Measurements from ENCODE around the gene APBA2.

APBA2 gene

DNA sequence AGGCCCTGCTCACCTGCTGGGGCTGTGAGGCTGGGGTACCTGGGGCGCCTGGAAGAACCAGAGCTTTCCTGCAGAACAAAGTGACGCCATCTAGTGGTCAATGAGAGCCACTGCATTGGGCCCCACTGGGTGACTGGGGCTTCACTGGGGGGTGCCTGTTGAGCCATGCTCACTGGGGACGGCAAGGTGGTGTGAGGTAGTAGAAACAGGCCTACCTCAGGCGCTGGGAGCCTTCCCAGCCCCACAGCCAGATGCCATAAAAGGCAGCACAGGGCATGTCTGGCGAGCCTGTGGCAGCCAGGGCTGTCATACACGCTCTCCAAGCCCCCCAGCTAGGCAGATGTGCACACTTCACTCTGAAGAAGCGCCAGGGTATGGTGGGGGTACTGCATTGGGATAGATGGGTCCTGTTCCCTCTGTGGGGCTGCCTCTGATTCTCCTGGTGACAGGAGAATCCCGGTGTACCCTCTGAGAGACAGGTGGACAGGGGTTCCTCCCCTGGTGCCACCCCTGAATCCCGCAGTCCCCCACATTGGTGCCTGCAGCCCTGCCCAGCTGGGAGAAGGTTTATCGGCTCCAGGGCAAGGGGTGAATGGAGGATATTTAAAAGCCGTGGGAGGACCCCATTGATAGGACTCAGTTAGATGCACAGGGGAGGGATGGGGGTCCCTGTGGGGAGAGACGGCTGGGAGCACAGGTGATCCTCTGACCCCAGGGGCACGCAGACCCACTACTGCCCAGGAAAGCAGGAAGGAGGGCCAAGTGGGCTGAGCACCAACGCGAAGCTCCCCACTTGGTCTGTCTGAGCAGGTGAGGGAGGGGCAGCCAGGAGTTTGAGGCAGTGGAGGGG lies 205.1 kb downstream of the APBA2 start:
- Histone ChIP-seq H3K27ac (ENCODE audit: low read length, poor library complexity, severe bottlenecking) (no peak overlapping the region), H2BK15ac (ENCODE audit: low read depth, poor library complexity, severe bottlenecking) (peak overlapping the region; percentile 48), H3K4me2 (ENCODE audit: low read length, poor library complexity, severe bottlenecking) (no peak overlapping the region), H2AK5ac (ENCODE audit: low read length, severe bottlenecking) (no peak overlapping the region), H3K27me3 (ENCODE audit: control insufficient read depth in 1 of 2, insufficient read depth in 1 of 2, low read length in 2 of 2) (peaks cover 0 to 12% of the 10 kb centered on the region in 2 experiments), H2BK120ac (ENCODE audit: low read depth, low read length) (no peak overlapping the region), H3K23ac (ENCODE audit: low read length in 2 of 2) (peak overlapping the region in 1 of 2 experiments; percentile 11), H3K4me3 (ENCODE audit: insufficient read depth in 1 of 2, low read depth in 1 of 2, low read length in 2 of 2) (no peak overlapping the region), H3K9me3 (ENCODE audit: control insufficient read depth, low read length) (no peaks in the 10 kb centered on the region), H3K79me1 (replicated peaks; ENCODE audit: low read length, poor library complexity, severe bottlenecking) (no peaks in the 10 kb centered on the region), H2BK5ac (ENCODE audit: low read depth, low read length, poor library complexity, severe bottlenecking) (no peak overlapping the region), H3K9ac (ENCODE audit: low read length) (no peak overlapping the region), H2BK12ac (ENCODE audit: low read length in 2 of 2) (no peak overlapping the region), H3K4ac (ENCODE audit: low read depth in 1 of 2, low read length in 2 of 2) (no peak overlapping the region), H3K14ac (ENCODE audit: low read length in 2 of 2) (no peak overlapping the region), H3K4me1 (ENCODE audit: control insufficient read depth, insufficient read depth, low read depth, low read length) (no peaks in the 10 kb centered on the region), H4K8ac (ENCODE audit: low read length) (peak overlapping the region; percentile 31), H4K91ac (ENCODE audit: low read length) (no peak overlapping the region), H2AFZ (ENCODE audit: low read depth, low read length) (no peak overlapping the region), H3K18ac (ENCODE audit: low read depth in 1 of 2, low read length in 2 of 2) (no peak overlapping the region), H3K36me3 (ENCODE audit: control insufficient read depth in 1 of 2, insufficient read depth in 2 of 2, low read depth in 1 of 2, low read length in 2 of 2) (no peaks in the 10 kb centered on the region)
- 79% methylated on average over 15 of the region's 15 CpGs for WGBS
- peak; percentile 29 for DNase-seq

GRCh38 chr15:29091666-29092065 lies 205.9 kb downstream of the APBA2 start:
- DNase-seq = no peak
- Histone ChIP-seq H4K8ac (ENCODE audit: low read length) (no peak overlapping the region), H3K9me3 (ENCODE audit: control insufficient read depth, low read length) (no peaks in the 10 kb centered on the region), H3K4me1 (ENCODE audit: control insufficient read depth, insufficient read depth, low read depth, low read length) (no peaks in the 10 kb centered on the region), H2BK120ac (ENCODE audit: low read depth, low read length) (no peak overlapping the region), H3K79me1 (replicated peaks; ENCODE audit: low read length, poor library complexity, severe bottlenecking) (no peaks in the 10 kb centered on the region), H2BK12ac (ENCODE audit: low read length in 2 of 2) (no peak overlapping the region), H3K27me3 (ENCODE audit: control insufficient read depth in 1 of 2, insufficient read depth in 1 of 2, low read length in 2 of 2) (peaks cover 0 to 12% of the 10 kb centered on the region in 2 experiments), H3K23ac (ENCODE audit: low read length in 2 of 2) (no peak overlapping the region), H3K27ac (ENCODE audit: low read length, poor library complexity, severe bottlenecking) (no peak overlapping the region), H3K4me2 (ENCODE audit: low read length, poor library complexity, severe bottlenecking) (no peak overlapping the region), H3K18ac (ENCODE audit: low read depth in 1 of 2, low read length in 2 of 2) (no peak overlapping the region), H3K9ac (ENCODE audit: low read length) (no peak overlapping the region), H3K36me3 (ENCODE audit: control insufficient read depth in 1 of 2, insufficient read depth in 2 of 2, low read depth in 1 of 2, low read length in 2 of 2) (no peaks in the 10 kb centered on the region), H3K4me3 (ENCODE audit: insufficient read depth in 1 of 2, low read depth in 1 of 2, low read length in 2 of 2) (no peak overlapping the region), H2AFZ (ENCODE audit: low read depth, low read length) (no peak overlapping the region), H3K14ac (ENCODE audit: low read length in 2 of 2) (no peak overlapping the region), H3K4ac (ENCODE audit: low read depth in 1 of 2, low read length in 2 of 2) (no peak overlapping the region), H2AK5ac (ENCODE audit: low read length, severe bottlenecking) (no peak overlapping the region), H4K91ac (ENCODE audit: low read length) (no peak overlapping the region), H2BK5ac (ENCODE audit: low read depth, low read length, poor library complexity, severe bottlenecking) (no peak overlapping the region), H2BK15ac (ENCODE audit: low read depth, poor library complexity, severe bottlenecking) (no peak overlapping the region)
- 93% methylated on average over 8 of the region's 8 CpGs for WGBS

DNA sequence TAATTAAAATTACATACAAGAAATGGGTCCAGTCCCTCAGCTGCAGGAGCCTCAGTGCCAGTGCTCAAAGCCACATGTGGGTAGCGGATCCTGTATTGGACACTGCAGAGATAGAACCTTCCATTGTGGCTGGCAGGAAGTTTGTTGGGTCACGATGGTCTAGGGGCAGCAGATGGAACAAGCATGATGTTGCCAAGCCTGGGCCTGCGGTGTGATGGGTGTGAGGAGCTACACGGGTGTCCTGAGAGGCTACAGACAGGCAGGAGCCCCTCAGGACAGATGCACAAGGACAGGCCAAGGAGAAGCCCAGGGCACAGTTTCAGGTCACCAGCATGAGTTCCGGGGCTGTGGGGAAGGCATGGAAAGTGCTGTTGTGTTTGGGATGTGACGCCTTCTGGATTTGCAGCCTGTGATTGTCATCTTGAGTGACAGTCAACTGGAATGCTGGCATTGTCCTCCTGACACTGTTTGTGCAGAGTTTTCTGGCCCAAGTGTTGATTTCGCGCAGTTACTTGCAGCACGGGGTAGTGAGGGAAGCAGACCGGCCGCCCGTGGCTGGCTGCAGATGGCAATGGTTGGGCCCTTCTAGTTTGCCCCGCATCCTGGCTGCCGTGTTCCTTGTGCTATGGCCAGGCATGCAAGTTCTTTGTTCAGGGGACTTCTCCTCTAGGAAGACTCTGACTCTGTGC lies 206.7 kb downstream of the APBA2 start:
- no peak overlapping the region for H3K4me3 ChIP-seq (ENCODE audit: insufficient read depth in 1 of 2, low read depth in 1 of 2, low read length in 2 of 2)
- no peak overlapping the region for H3K27ac ChIP-seq (ENCODE audit: low read length, poor library complexity, severe bottlenecking)
- 98% methylated on average over 14 of the region's 14 CpGs for WGBS
- no peak overlapping the region for H4K91ac ChIP-seq (ENCODE audit: low read length)
- no peak overlapping the region for H2BK120ac ChIP-seq (ENCODE audit: low read depth, low read length)
- no peak overlapping the region for H3K4ac ChIP-seq (ENCODE audit: low read depth in 1 of 2, low read length in 2 of 2)
- no peak overlapping the region for H2AFZ ChIP-seq (ENCODE audit: low read depth, low read length)
- H3K18ac ChIP-seq (ENCODE audit: low read depth in 1 of 2, low read length in 2 of 2) = no peak overlapping the region
- H3K23ac ChIP-seq (ENCODE audit: low read length in 2 of 2) = no peak overlapping the region
- H3K36me3 ChIP-seq (ENCODE audit: control insufficient read depth in 1 of 2, insufficient read depth in 2 of 2, low read depth in 1 of 2, low read length in 2 of 2) = no peaks in the 10 kb centered on the region
- no peak overlapping the region for H3K4me2 ChIP-seq (ENCODE audit: low read length, poor library complexity, severe bottlenecking)
- no peaks in the 10 kb centered on the region for H3K79me1 ChIP-seq (replicated peaks; ENCODE audit: low read length, poor library complexity, severe bottlenecking)
- H2BK5ac ChIP-seq (ENCODE audit: low read depth, low read length, poor library complexity, severe bottlenecking) = no peak overlapping the region
- DNase-seq = no peak
- no peak overlapping the region for H3K14ac ChIP-seq (ENCODE audit: low read length in 2 of 2)
- no peaks in the 10 kb centered on the region for H3K4me1 ChIP-seq (ENCODE audit: control insufficient read depth, insufficient read depth, low read depth, low read length)
- H2BK12ac ChIP-seq (ENCODE audit: low read length in 2 of 2) = no peak overlapping the region
- no peak overlapping the region for H2AK5ac ChIP-seq (ENCODE audit: low read length, severe bottlenecking)
- no peaks in the 10 kb centered on the region for H3K9me3 ChIP-seq (ENCODE audit: control insufficient read depth, low read length)
- no peak overlapping the region for H3K9ac ChIP-seq (ENCODE audit: low read length)
- H4K8ac ChIP-seq (ENCODE audit: low read length) = no peak overlapping the region
- H3K27me3 ChIP-seq (ENCODE audit: control insufficient read depth in 1 of 2, insufficient read depth in 1 of 2, low read length in 2 of 2) = peaks cover 0 to 12% of the 10 kb centered on the region in 2 experiments
- no peak overlapping the region for H2BK15ac ChIP-seq (ENCODE audit: low read depth, poor library complexity, severe bottlenecking)

GRCh38 chr15:29093065-29093435 lies 207.3 kb downstream of the APBA2 start:
- no peak overlapping the region for H3K14ac ChIP-seq (ENCODE audit: low read length in 2 of 2)
- H4K91ac ChIP-seq (ENCODE audit: low read length) = peak overlapping the region; percentile 29
- H3K4me2 ChIP-seq (ENCODE audit: low read length, poor library complexity, severe bottlenecking) = no peak overlapping the region
- H2BK5ac ChIP-seq (ENCODE audit: low read depth, low read length, poor library complexity, severe bottlenecking) = no peak overlapping the region
- H3K23ac ChIP-seq (ENCODE audit: low read length in 2 of 2) = no peak overlapping the region
- DNase-seq = no peak
- no peaks in the 10 kb centered on the region for H3K4me1 ChIP-seq (ENCODE audit: control insufficient read depth, insufficient read depth, low read depth, low read length)
- 98% methylated on average over 15 of the region's 17 CpGs for WGBS
- no peak overlapping the region for H2AK5ac ChIP-seq (ENCODE audit: low read length, severe bottlenecking)
- H3K27ac ChIP-seq (ENCODE audit: low read length, poor library complexity, severe bottlenecking) = no peak overlapping the region
- no peak overlapping the region for H3K18ac ChIP-seq (ENCODE audit: low read depth in 1 of 2, low read length in 2 of 2)
- H3K4me3 ChIP-seq (ENCODE audit: insufficient read depth in 1 of 2, low read depth in 1 of 2, low read length in 2 of 2) = no peak overlapping the region
- no peak overlapping the region for H2BK12ac ChIP-seq (ENCODE audit: low read length in 2 of 2)
- H4K8ac ChIP-seq (ENCODE audit: low read length) = no peak overlapping the region
- H3K9me3 ChIP-seq (ENCODE audit: control insufficient read depth, low read length) = no peaks in the 10 kb centered on the region
- H2AFZ ChIP-seq (ENCODE audit: low read depth, low read length) = no peak overlapping the region
- no peak overlapping the region for H2BK120ac ChIP-seq (ENCODE audit: low read depth, low read length)
- H3K79me1 ChIP-seq (replicated peaks; ENCODE audit: low read length, poor library complexity, severe bottlenecking) = no peaks in the 10 kb centered on the region
- no peaks in the 10 kb centered on the region for H3K36me3 ChIP-seq (ENCODE audit: control insufficient read depth in 1 of 2, insufficient read depth in 2 of 2, low read depth in 1 of 2, low read length in 2 of 2)
- H3K4ac ChIP-seq (ENCODE audit: low read depth in 1 of 2, low read length in 2 of 2) = no peak overlapping the region
- no peak overlapping the region for H2BK15ac ChIP-seq (ENCODE audit: low read depth, poor library complexity, severe bottlenecking)
- H3K27me3 ChIP-seq (ENCODE audit: control insufficient read depth in 1 of 2, insufficient read depth in 1 of 2, low read length in 2 of 2) = peaks cover 0 to 15% of the 10 kb centered on the region in 2 experiments
- no peak overlapping the region for H3K9ac ChIP-seq (ENCODE audit: low read length)
